ENCODE results near the gene PPM1D.

DNA sequence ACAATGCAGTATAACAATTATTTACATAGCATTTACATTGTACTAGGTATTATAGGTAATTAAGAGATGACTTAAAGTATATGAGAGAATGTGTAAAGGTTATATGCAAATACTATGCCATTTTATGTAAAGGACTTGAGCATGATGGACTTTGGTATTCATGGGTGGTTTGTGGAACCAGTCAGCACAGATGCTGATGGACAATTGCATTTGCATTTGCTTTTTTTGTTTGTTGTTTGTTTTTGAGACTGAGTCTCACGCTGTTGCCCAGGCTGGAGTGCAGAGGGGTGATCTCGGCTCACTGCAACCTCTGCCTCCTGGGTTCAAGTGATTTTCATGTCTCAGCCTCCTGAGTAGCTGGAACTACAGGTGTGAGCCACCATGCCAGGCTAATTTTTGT lies 113.6 kb downstream of the PPM1D start:
- TF ChIP-seq BHLHE40 (IDR thresholded peaks at IDR 0.05; ENCODE audit: borderline replicate concordance) (no peak), FOXK2 (IDR thresholded peaks at IDR 0.05) (no peak)
